Coronary artery (tissue), 2 donors: ENCODE measurements around the gene CCDC187.

Experiments used
- DNase-seq: peaks from one replicate; pipeline ENCODE4 v3.0.0-alpha.2; 2017; ENCODE audit warnings: low spot score
- H3K27ac ChIP-seq, 2 donors: fragments of 200-600 bp; sonication (generic); one replicate each; pipeline ENCODE4 v1.5.1; 2016 to 2019
- H3K4me3 ChIP-seq: fragments of 200-600 bp; sonication (generic); 2 replicates; pipeline ENCODE4 v1.5.1; 2016; ENCODE audit warnings: mild to moderate bottlenecking, moderate library complexity
- CTCF ChIP-seq: fragments of 200-600 bp; sonication (generic); IDR thresholded peaks from one replicate; pipeline ENCODE4 v1.5.1; 2019; ENCODE audit warnings: antibody characterized with exemption

CCDC187 gene

GRCh38 chr9:136264441-136265405, 39.2 kb downstream of the CCDC187 start:
- no peak overlapping the region for H3K27ac ChIP-seq
- no peak for DNase-seq
- no peak for TF ChIP-seq CTCF
- H3K4me3 ChIP-seq: no peak overlapping the region

GRCh38 chr9:136264031-136264430, 39.9 kb downstream of the CCDC187 start:
- no peak overlapping the region for H3K27ac ChIP-seq
- H3K4me3 ChIP-seq: no peak overlapping the region
- DNase-seq: no peak
- TF ChIP-seq CTCF: no peak

- Histone ChIP-seq H3K4me3 (no peak overlapping the region), H3K27ac (no peak overlapping the region)
- no peak for TF ChIP-seq CTCF
- no peak for DNase-seq
Measured at GRCh38 chr9:136262671-136263178, 41.2 kb downstream of the CCDC187 start.

GRCh38 chr9:136261686-136262430, 42.0 kb downstream of the CCDC187 start:
- H3K27ac ChIP-seq: no peak overlapping the region
- no peak for DNase-seq
- no peak for TF ChIP-seq CTCF

GRCh38 chr9:136260936-136261472, 42.9 kb downstream of the CCDC187 start:
- H3K4me3 ChIP-seq: no peak overlapping the region
- TF ChIP-seq CTCF: no peak
- H3K27ac ChIP-seq: no peak overlapping the region
- DNase-seq: no peak

More at GRCh38 chr9:136261686-136262430, 42.0 kb downstream of the CCDC187 start:
- H3K4me3 ChIP-seq: no peak overlapping the region

GRCh38 chr9:136260521-136260920, 43.4 kb downstream of the CCDC187 start:
- no peak overlapping the region for H3K4me3 ChIP-seq
- TF ChIP-seq CTCF: no peak
- no peak for DNase-seq
- H3K27ac ChIP-seq: no peak overlapping the region
